Spleen (tissue), 7 donors: ENCODE measurements around the gene DGKH.

Experiments
- CTCF ChIP-seq, 11 experiments: fragments of 200-600 bp in 7 of 11; fragments of 450-650 bp in 4 of 11; sonication (generic) in 4 of 11; IDR thresholded peaks in 8 of 11; conservative IDR thresholded peaks in 3 of 11; 1 replicate in 7 of 11; 2 replicates in 4 of 11; pipeline versions ENCODE4 v1.4.0 to v1.8.0; 2016 to 2021; ENCODE audit warnings: antibody characterized with exemption in 11 of 11, inconsistent platforms in 4 of 11, mild to moderate bottlenecking in 1 of 11
- POLR2A ChIP-seq, 3 donors: fragments of 450-650 bp; IDR thresholded peaks; one replicate each; pipeline ENCODE4 v1.5.1; 2017; ENCODE audit warnings: antibody characterized with exemption in 3 of 3, mild to moderate bottlenecking in 1 of 3
- POLR2AphosphoS5 ChIP-seq, 3 donors: sonication (generic); formaldehyde crosslinking; IDR thresholded peaks; one replicate each; pipeline ENCODE4 v1.5.1; 2017; ENCODE audit warnings: antibody characterized with exemption in 3 of 3
- donor health status: DM: no; HTN: no; CAD: no; lungs with moderate emphysema.
- donor health status: DM: no; HTN: no; CAD: no.
- donor health status: DM: no; HTN: no; CAD: no.

- TF ChIP-seq POLR2AphosphoS5 (IDR thresholded peaks at IDR 0.05) (no peak), CTCF (IDR thresholded peaks at IDR 0.05 in 8 of 11, conservative IDR thresholded peaks at IDR 0.05 in 3 of 11) (no peak), POLR2A (IDR thresholded peaks at IDR 0.05) (no peak)
Observed at GRCh38 chr13:42151781-42152180, 103.3 kb downstream of the DGKH start.
